MM.1S (cell line): Measurements from ENCODE around the gene FARP1.

ENCODE experiments used
- EZH2 ChIP-seq: fragments of 300-600 bp; sonication (generic); optimal IDR thresholded peaks from 2 replicates; pipeline ENCODE3; 2017; ENCODE audit warnings: low read depth, mild to moderate bottlenecking, antibody characterized with exemption, low read length, mixed read lengths
- TF ChIP-seq, protein P1 (sequence below): fragments of 300-600 bp; sonication (generic); IDR thresholded peaks from 2 replicates; pipeline ENCODE4 v1.5.1; 2016; ENCODE audit warnings: antibody characterized with exemption, low read length, mixed read lengths

DNA sequence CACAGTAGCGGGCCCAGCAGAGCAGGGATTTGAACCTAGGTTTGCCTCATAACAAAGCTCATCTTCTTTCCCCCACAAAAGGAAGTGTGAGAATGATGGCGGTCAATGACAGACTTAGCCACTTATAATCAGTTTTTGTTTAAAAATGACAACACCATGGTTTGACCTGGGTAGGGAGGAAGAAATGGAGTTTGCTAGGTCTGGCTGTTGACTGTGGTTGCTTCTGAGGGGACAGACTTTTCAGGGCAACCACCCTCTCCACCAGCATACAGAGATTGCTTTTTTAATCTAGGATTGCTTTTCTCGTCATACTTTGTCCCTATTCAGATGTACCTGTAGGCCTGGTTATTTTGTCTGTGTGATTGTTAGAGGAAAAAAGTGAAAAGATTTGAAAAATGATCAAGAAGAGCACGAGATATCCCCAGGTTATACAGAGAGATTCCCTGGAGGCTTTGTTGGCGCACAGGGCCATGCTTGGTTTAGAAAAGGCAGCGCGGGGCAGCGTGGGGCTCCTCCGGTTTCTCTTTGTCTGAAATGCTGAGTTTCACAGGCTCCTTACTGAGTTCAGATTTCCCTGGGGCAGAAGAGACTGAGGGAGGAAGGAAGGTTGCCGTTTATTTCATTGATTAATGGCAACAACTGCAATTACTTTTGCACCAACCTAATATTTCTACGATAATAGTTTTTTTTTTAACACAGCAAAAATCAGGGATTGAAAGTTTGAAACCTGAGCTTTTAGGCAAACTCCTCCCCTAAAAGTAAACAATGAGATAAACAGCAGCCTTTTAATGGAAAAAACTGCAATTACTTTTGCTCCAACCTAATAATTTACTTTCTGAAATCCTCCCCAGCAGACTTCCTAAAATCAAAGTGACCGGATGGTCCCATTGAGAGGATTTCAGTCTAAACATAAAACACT is 131.2 kb downstream of the FARP1 start:
- TF ChIP-seq, protein P1, sequence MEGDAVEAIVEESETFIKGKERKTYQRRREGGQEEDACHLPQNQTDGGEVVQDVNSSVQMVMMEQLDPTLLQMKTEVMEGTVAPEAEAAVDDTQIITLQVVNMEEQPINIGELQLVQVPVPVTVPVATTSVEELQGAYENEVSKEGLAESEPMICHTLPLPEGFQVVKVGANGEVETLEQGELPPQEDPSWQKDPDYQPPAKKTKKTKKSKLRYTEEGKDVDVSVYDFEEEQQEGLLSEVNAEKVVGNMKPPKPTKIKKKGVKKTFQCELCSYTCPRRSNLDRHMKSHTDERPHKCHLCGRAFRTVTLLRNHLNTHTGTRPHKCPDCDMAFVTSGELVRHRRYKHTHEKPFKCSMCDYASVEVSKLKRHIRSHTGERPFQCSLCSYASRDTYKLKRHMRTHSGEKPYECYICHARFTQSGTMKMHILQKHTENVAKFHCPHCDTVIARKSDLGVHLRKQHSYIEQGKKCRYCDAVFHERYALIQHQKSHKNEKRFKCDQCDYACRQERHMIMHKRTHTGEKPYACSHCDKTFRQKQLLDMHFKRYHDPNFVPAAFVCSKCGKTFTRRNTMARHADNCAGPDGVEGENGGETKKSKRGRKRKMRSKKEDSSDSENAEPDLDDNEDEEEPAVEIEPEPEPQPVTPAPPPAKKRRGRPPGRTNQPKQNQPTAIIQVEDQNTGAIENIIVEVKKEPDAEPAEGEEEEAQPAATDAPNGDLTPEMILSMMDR = no peak
- TF ChIP-seq EZH2 = no peak
